Right lobe of liver (tissue), 4 donors: ENCODE measurements around the gene NR5A2.

Source experiments
- POLR2A ChIP-seq: fragments of 450-650 bp; IDR thresholded peaks from one replicate; pipeline ENCODE4 v1.6.1; 2017; ENCODE audit warnings: antibody characterized with exemption, mild to moderate bottlenecking
- TF ChIP-seq, protein P1 (sequence below), 4 donors: fragments of 200-600 bp in 3 of 4; fragments of 450-650 bp in 1 of 4; IDR thresholded peaks; one replicate each; pipeline versions ENCODE4 v1.5.1 to v1.8.0; 2016 to 2022; ENCODE audit warnings: antibody characterized with exemption in 4 of 4, mild to moderate bottlenecking in 2 of 4
- donor health status: DM: no; HTN: no; CAD: no.
- donor health status: DM: no; HTN: no; CAD: no.
- donor health status: DM: no; HTN: yes; CAD: no.

DNA sequence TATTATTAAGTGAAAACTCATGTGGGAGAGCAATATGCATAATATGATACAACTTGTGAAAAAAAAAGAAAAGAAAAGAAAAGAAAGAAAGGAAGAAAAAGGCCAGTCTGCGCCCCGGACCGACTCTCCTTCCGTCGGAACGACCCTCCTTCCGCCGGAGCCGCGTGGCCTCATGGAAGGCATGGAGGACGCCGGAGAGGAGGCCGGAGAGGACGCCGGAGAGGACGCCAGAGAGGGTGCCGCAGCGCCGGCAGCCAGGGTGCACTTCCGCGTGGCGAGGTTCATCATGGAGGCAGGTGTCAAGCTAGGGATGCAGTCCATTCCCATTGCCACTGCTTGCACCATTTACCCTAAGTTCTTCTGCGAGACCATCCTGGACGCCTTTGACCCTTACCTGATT, 185.9 kb downstream of the NR5A2 start:
- TF ChIP-seq, protein P1, sequence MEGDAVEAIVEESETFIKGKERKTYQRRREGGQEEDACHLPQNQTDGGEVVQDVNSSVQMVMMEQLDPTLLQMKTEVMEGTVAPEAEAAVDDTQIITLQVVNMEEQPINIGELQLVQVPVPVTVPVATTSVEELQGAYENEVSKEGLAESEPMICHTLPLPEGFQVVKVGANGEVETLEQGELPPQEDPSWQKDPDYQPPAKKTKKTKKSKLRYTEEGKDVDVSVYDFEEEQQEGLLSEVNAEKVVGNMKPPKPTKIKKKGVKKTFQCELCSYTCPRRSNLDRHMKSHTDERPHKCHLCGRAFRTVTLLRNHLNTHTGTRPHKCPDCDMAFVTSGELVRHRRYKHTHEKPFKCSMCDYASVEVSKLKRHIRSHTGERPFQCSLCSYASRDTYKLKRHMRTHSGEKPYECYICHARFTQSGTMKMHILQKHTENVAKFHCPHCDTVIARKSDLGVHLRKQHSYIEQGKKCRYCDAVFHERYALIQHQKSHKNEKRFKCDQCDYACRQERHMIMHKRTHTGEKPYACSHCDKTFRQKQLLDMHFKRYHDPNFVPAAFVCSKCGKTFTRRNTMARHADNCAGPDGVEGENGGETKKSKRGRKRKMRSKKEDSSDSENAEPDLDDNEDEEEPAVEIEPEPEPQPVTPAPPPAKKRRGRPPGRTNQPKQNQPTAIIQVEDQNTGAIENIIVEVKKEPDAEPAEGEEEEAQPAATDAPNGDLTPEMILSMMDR (IDR thresholded peaks at IDR 0.05): no peak
- TF ChIP-seq POLR2A: no peak
